Left ventricle myocardium inferior (tissue), 1 donor: ENCODE results near the gene SASH1. TPM values are rescaled to one million over a fixed set of nuclear protein-coding genes. Genes with fewer than 3 reads are reported as not detected.

ENCODE experiments used
- DNase-seq: peaks from one replicate; pipeline ENCODE4 v3.0.0-alpha.2; 2020
- H3K27ac ChIP-seq: fragments of 200-600 bp; replicated peaks from 2 replicates; pipeline ENCODE4 v1.8.0; 2021
- H3K27me3 ChIP-seq: fragments of 200-600 bp; 2 replicates; pipeline ENCODE4 v1.8.0; 2021; ENCODE audit warnings: low read depth
- H3K36me3 ChIP-seq: fragments of 200-600 bp; 2 replicates; pipeline ENCODE4 v1.8.0; 2021
- H3K4me1 ChIP-seq: fragments of 200-600 bp; 2 replicates; pipeline ENCODE4 v1.8.0; 2021
- H3K4me3 ChIP-seq: fragments of 200-600 bp; 2 replicates; pipeline ENCODE4 v1.8.0; 2021; ENCODE audit warnings: mild to moderate bottlenecking, moderate library complexity
- H3K9me3 ChIP-seq: fragments of 200-600 bp; replicated peaks from 2 replicates; pipeline ENCODE4 v1.8.0; 2021
- CTCF ChIP-seq: fragments of 200-600 bp; IDR thresholded peaks from 2 replicates; pipeline ENCODE4 v1.8.0; 2021; ENCODE audit warnings: antibody characterized with exemption, mild to moderate bottlenecking, borderline replicate concordance
- intact Hi-C: fragments of 100-400 bp; cut with micrococcal nuclease; formaldehyde crosslinking; loops from one replicate; pipeline ENCODE4 v1.11.0; 2022
- total RNA-seq: library from RNA; stranded (reverse); fragmentation: NEBNext Ultra II Directional; extraction: Animal tissue kit (Norgen Biotek cat#: 25700); gene quantifications from one replicate; pipeline ENCODE4 v1.2.1, GENCODE V29; 2021
- donor health status: DM: no; HTN: yes; CAD: no; lungs with severe emphysema.

SASH1 gene
- total RNA-seq, 1 donor from 2014 or later = 22.5 TPM

GRCh38 chr6:148311966-148312669 is 30.5 kb upstream of the SASH1 start:
- no peak for TF ChIP-seq CTCF
- no peaks in the 10 kb centered on the region for H3K36me3 ChIP-seq
- no peak for DNase-seq
- H3K9me3 ChIP-seq = no peaks in the 10 kb centered on the region
- intact Hi-C loops = no loop called here
- no peak overlapping the region for H3K4me3 ChIP-seq
- H3K27ac ChIP-seq = no peak overlapping the region
- H3K4me1 ChIP-seq = peaks cover 12% of the 10 kb centered on the region
- H3K27me3 ChIP-seq = no peaks in the 10 kb centered on the region

GRCh38 chr6:148313488-148313887 is 29.1 kb upstream of the SASH1 start:
- intact Hi-C loops = no loop called here
- no peak overlapping the region for H3K4me3 ChIP-seq
- H3K27me3 ChIP-seq = no peaks in the 10 kb centered on the region
- no peaks in the 10 kb centered on the region for H3K36me3 ChIP-seq
- no peaks in the 10 kb centered on the region for H3K9me3 ChIP-seq
- H3K4me1 ChIP-seq = peaks cover 12% of the 10 kb centered on the region
- TF ChIP-seq CTCF = no peak
- no peak for DNase-seq
- H3K27ac ChIP-seq = no peak overlapping the region

- Histone ChIP-seq H3K27ac (peak overlapping the region; percentile 70), H3K9me3 (no peaks in the 10 kb centered on the region), H3K27me3 (no peaks in the 10 kb centered on the region), H3K4me3 (no peak overlapping the region), H3K36me3 (no peaks in the 10 kb centered on the region), H3K4me1 (peaks cover 12% of the 10 kb centered on the region)
- no peak for TF ChIP-seq CTCF
- DNase-seq = peak; percentile 30
- intact Hi-C loops = no loop called here
These were observed 26.3 kb upstream of the SASH1 start for GRCh38 chr6:148316308-148316707.

GRCh38 chr6:148317051-148317450 is 25.6 kb upstream of the SASH1 start:
- Histone ChIP-seq H3K27me3 (no peaks in the 10 kb centered on the region), H3K4me3 (no peak overlapping the region), H3K9me3 (no peaks in the 10 kb centered on the region), H3K36me3 (no peaks in the 10 kb centered on the region), H3K4me1 (peaks cover 12% of the 10 kb centered on the region), H3K27ac (no peak overlapping the region)
- intact Hi-C loops = no loop called here
- TF ChIP-seq CTCF = no peak
- DNase-seq = no peak

- intact Hi-C loops = no loop called here
- H3K27ac ChIP-seq = no peak overlapping the region
- H3K36me3 ChIP-seq = no peaks in the 10 kb centered on the region
- peaks cover 12% of the 10 kb centered on the region for H3K4me1 ChIP-seq
- no peak for DNase-seq
- H3K9me3 ChIP-seq = no peaks in the 10 kb centered on the region
- no peak overlapping the region for H3K4me3 ChIP-seq
- TF ChIP-seq CTCF = no peak
- H3K27me3 ChIP-seq = no peaks in the 10 kb centered on the region
These were observed 24.9 kb upstream of the SASH1 start for GRCh38 chr6:148317739-148318138.
